HG03342 (cell line): ENCODE results near the gene SYNGR1.

ENCODE experiments used
- ATAC-seq: cut with Tn5 transposase; IDR thresholded peaks from one replicate; pipeline ENCODE4 v1.9.1; 2021; ENCODE audit warnings: mild to moderate bottlenecking, moderate library complexity; ENCODE audit not compliant: unreplicated experiment

SYNGR1 gene

GRCh38 chr22:39367035-39367434, 17.2 kb downstream of the SYNGR1 start:
- ATAC-seq, result no peak

- ATAC-seq, result no peak
Observed at GRCh38 chr22:39368461-39368911, 18.7 kb downstream of the SYNGR1 start.

- no peak for ATAC-seq
Observed at GRCh38 chr22:39369186-39369585, 19.4 kb downstream of the SYNGR1 start.

GRCh38 chr22:39369586-39369985, 19.8 kb downstream of the SYNGR1 start:
- ATAC-seq, result no peak

- no peak for ATAC-seq
Observed at GRCh38 chr22:39371732-39372131, 21.9 kb downstream of the SYNGR1 start.

- no peak for ATAC-seq
Observed at GRCh38 chr22:39374191-39374590, 24.4 kb downstream of the SYNGR1 start.

GRCh38 chr22:39374801-39375200, 25.0 kb downstream of the SYNGR1 start:
- ATAC-seq, result no peak

- no peak for ATAC-seq
Observed at GRCh38 chr22:39375646-39376045, 25.9 kb downstream of the SYNGR1 start.

GRCh38 chr22:39379756-39380730, 30.3 kb downstream of the SYNGR1 start:
- ATAC-seq, result no peak

- ATAC-seq, result no peak
Observed at GRCh38 chr22:39381009-39381755, 31.4 kb downstream of the SYNGR1 start.

GRCh38 chr22:39381930-39382329, 32.1 kb downstream of the SYNGR1 start:
- ATAC-seq, result no peak

GRCh38 chr22:39382410-39382809, 32.6 kb downstream of the SYNGR1 start:
- no peak for ATAC-seq

GRCh38 chr22:39383841-39384625, 34.2 kb downstream of the SYNGR1 start:
- no peak for ATAC-seq

GRCh38 chr22:39384750-39385480, 35.1 kb downstream of the SYNGR1 start:
- ATAC-seq, result no peak

- ATAC-seq, result no peak
Observed at GRCh38 chr22:39388261-39389011, 38.6 kb downstream of the SYNGR1 start.

GRCh38 chr22:39389420-39389819, 39.6 kb downstream of the SYNGR1 start:
- no peak for ATAC-seq

GRCh38 chr22:39392341-39392948, 42.7 kb downstream of the SYNGR1 start:
- no peak for ATAC-seq

GRCh38 chr22:39395936-39396796, 46.4 kb downstream of the SYNGR1 start:
- no peak for ATAC-seq
